Bronchial epithelial cell (primary cell): ENCODE data around the gene RPS29. TPM values are rescaled to one million over a fixed set of nuclear protein-coding genes. Genes with fewer than 3 reads are reported as not detected.

Experiments used
- DNase-seq: peaks from one replicate; pipeline ENCODE4 v3.0.0-alpha.2; 2010; ENCODE audit warnings: low read depth
- FAIRE-seq: peaks from 2 replicates; lab custom pipeline; 2011; peaks lifted over from hg19 to GRCh38; lab: Jason Lieb, UNC
- H3K27me3 ChIP-seq: 2 replicates; pipeline ENCODE4 v1.5.1; 2011; ENCODE audit warnings: low read length; ENCODE audit not compliant: control insufficient read depth, insufficient read depth
- H3K36me3 ChIP-seq: 2 replicates; pipeline ENCODE4 v1.5.1; 2011; ENCODE audit warnings: low read length; ENCODE audit not compliant: control insufficient read depth, insufficient read depth
- H3K4me3 ChIP-seq: 2 replicates; pipeline ENCODE4 v1.5.1; 2011; ENCODE audit warnings: mild to moderate bottlenecking, low read depth, low read length, control low read depth
- CTCF ChIP-seq: IDR thresholded peaks from 2 replicates; pipeline ENCODE4 v1.5.1; 2011; ENCODE audit warnings: mild to moderate bottlenecking, moderate library complexity, low read length, control low read depth, inconsistent platforms; ENCODE audit not compliant: insufficient read depth, severe bottlenecking
- total RNA-seq: library from RNA; depleted of rRNA; stranded (reverse); fragments of >200 nt; gene quantifications from 2 replicates; pipeline ENCODE4 v1.2.1, GENCODE V29; 2014

RPS29 gene
- total RNA-seq, result 1,155 and 1,758 TPM in 2 replicates

- Histone ChIP-seq H3K27me3 (no peaks in the 10 kb centered on the region), H3K36me3 (peaks cover 8% of the 10 kb centered on the region), H3K4me3 (peak within 1 kb of the TSS; percentile 74)
- DNase-seq (peak; percentile 96), FAIRE-seq (no peak)
- TF ChIP-seq CTCF, result no peak
Observed at GRCh38 chr14:49585803-49586672, at the start of gene RPS29. Gene RPS29, minus strand, starts transcription at chr14:49586380. Its CDS starts 34 bp downstream, at chr14:49586346.

DNA sequence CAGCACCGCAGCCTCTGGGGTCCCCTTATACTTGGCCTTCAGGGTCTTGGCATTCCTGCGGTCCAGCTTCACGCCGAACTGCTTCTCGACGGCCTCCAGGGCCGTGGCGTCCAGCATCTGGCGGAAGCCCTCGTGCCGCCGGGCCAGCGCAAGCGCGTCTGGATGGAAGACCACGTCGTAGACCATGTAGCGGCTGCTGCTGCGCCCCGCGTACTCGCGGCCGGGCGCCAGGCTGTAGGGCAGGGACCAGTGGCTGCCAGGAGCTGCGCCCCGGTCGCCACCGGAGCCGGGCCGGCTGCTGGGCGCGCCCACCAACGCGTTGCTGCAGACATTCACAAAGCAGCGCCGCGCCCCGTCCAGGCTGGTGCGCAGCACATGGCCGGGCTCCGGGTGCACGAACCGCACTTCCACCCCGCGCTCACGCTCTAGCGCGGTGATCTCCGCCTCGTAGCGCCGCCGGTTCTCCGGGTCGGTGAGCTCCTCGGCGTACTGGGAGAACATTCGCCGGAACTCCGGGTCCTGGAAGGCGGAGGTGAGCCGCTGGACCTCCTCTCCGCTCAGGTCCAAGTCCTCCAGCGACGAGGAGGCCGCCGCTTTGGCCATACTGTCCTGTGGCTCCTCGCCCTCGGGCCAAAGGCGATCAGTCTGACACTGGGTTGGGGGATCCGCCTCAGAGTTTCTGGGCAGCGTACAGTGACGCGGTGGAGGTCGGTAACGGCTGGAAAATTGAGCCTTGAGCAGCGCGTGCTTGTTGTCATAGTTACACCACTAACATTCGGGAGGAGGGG lies 48.6 kb upstream of the RPS29 start, which contains the start of gene DNAAF2:
Gene DNAAF2, minus strand, starts transcription at position 698 of the 788 bp plus-strand sequence. Its CDS starts 95 bp downstream, at position 603.
- TF ChIP-seq CTCF, result no peak
- Histone ChIP-seq H3K4me3 (peak within 1 kb of the TSS; percentile 90), H3K27me3 (no peaks in the 10 kb centered on the region), H3K36me3 (peaks cover 2% of the 10 kb centered on the region)
- FAIRE-seq, result no peak
- peak; percentile 60 for DNase-seq

DNA sequence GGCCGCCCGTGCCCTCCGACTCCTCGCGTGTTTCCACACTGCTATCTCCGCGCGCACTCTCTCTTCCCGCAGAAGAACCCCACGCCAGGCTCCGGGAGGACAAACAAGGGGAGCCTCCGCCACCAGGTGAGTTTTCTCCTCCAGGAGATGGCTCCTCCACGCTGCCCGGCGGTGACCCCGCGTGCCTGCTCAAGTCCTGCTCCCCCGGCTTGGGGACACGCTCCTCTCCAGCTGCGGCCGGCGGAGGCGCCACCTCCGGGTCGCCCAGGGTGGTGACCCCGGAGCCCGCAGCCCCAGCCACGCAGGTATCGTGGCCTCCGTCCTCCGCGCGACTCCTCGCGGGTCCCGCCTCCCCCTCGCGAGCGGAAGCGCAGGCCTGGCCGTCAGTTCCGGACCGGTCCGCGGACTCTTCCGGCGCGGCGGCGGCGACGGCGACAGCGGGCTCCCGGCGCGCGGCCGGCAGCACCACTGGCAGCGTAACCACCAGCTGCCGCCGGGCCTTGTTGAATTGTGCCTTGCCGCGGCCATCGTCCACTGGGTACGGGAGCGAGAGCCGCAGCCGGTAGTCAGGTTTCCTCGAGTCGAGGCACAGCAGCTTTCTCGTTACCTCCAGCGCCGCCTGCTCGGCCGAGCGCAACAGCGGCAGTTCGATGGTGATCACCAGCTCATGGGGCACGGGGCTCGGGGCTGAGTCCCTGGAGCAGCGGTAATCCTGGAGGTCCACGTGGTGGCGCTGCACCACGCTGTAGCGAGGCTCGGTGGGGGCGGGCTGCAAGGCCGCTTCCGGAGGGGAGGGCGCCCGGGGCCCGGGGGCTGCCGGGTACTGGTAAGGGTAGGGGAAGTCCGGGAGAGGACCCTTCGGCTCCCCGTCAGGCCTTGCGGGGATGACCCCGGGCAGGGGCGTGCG lies 47.7 kb upstream of the RPS29 start:
- FAIRE-seq (no peak), DNase-seq (peak; percentile 82)

DNA sequence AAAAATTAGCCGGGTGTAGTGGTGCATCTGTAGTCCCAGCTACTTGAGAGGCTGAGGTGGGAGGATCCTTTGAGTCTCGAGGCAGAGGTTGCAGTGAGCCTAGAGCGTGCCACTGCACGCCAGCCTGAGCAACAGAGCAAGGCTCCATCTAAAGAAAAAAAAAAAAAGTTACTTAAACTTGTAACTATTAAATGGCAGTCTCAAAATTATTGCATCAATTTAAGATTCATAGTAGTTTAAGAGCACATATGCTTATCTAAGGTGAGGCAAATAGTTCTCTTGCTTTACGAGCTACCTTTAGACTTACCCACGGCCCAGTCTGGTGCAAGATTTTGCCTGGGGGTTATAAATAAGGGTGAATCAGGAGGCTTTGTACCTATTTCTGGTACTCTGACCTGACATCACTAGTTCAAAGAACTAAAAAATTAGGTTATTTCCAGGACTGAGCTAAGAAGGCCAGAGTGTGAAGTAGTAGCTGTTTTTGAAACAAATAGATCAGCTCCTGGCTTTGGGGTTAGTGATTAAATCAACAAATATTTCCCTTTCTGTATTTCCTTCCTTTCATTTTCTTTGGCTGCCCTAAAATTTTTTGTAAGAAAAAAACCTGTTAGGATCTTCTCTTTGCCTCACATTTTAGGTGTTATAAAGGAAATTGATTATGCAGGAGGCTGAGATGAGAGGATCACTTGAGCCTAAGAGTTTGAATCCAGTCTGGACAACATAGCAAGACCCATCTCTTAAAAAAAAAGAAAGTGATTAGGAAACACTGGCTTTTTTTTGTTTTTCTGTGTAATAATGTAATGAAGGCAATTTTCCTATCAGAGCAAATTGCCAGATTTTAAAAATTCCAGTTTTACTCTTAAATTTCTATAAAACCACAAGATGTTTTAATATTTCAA lies 38.0 kb upstream of the RPS29 start:
- FAIRE-seq (no peak), DNase-seq (peak; percentile 83)
- TF ChIP-seq CTCF, result no peak
- no peak overlapping the region for H3K4me3 ChIP-seq
- H3K27me3 ChIP-seq, result no peaks in the 10 kb centered on the region
- H3K36me3 ChIP-seq, result peaks cover 1% of the 10 kb centered on the region

More for the DNA sequence above, 47.7 kb upstream of the RPS29 start:
- Histone ChIP-seq H3K36me3 (peaks cover 2% of the 10 kb centered on the region), H3K27me3 (no peaks in the 10 kb centered on the region), H3K4me3 (peak overlapping the region; percentile 90)
- peak; percentile 88 for TF ChIP-seq CTCF
